Measurements from ENCODE around the gene ADRB2.

ADRB2 gene

DNA sequence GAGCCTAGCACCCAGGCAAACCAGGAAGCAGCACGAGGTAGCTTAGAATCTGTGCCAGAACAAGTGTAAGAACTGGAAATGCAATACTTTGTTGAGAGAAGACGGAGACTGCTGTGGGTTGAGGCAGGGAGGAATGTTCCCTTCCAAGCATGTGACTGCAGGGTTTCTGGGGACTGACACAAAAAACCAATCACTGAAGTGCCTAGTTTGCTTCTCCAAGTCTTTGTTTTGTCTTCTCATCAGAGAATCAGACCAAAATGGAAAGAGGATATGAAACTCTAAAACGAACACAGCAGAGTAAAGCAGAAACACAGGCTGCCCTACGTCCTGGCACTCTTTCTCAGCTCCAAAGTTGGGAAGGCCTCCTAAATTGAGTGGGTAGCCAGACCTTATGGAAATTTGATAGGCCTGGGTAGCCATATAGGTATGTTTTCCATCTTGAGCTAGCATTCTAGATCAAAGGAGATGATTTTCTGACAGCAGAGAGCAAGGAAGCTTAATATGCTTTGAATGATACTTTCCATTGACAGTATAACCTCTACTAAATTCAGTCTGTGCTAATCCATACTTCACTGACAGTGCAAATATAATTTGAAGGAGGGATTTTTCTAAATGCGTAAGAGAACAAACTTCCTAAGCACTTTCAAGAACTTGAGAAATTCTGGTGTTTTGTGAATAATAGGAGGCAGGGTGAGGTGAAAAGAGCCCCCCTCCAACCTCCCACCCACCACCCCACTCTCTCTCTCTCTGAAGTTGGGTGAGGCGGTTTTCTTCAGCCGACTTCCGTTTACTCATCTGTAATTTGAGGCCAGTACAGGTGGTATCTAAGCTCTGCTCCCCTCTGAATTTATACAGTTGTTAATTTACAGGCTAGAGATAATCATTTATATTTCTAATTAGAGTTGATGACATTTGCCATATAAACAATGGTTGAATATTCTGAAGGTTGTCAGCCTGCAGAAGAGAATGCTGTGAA, 5.5 kb downstream of the ADRB2 start:
- H3K9me3 Mint-ChIP-seq: no peaks in the 10 kb centered on the region
- H3K27me3 Mint-ChIP-seq: no peaks in the 10 kb centered on the region
- H3K27ac Mint-ChIP-seq: peak overlapping the region; percentile 3
- no peaks in the 10 kb centered on the region for H3K36me3 Mint-ChIP-seq (ENCODE audit: low read depth)
- no peak for DNase-seq
- H3K4me3 Mint-ChIP-seq: no peak overlapping the region
- H3K4me1 Mint-ChIP-seq (ENCODE audit: low read depth): peaks cover 61% of the 10 kb centered on the region

DNA sequence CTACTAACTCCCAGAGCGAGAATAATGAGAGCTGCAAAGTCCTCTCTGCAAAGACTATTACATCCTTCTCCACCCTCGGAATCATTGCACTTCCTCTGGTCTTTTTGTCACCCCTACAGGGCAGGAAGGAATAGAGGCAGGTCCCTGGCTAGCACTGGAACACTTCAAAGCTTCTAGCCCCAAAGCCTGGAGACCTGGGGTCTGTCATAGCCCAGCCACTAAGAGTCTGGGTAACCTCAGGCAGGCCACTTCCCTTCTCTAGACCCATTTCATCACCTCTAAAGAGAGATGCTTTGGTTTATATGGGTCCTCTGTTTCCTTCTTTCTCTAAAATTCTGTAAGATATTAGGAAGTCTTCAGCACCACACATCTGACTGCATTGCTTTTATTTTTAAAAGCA, 6.7 kb downstream of the ADRB2 start:
- no peaks in the 10 kb centered on the region for H3K9me3 Mint-ChIP-seq
- H3K27ac Mint-ChIP-seq: no peak overlapping the region
- no peak overlapping the region for H3K4me3 Mint-ChIP-seq
- H3K27me3 Mint-ChIP-seq: no peaks in the 10 kb centered on the region
- H3K4me1 Mint-ChIP-seq (ENCODE audit: low read depth): peaks cover 51% of the 10 kb centered on the region
- DNase-seq: no peak
- H3K36me3 Mint-ChIP-seq (ENCODE audit: low read depth): no peaks in the 10 kb centered on the region

DNA sequence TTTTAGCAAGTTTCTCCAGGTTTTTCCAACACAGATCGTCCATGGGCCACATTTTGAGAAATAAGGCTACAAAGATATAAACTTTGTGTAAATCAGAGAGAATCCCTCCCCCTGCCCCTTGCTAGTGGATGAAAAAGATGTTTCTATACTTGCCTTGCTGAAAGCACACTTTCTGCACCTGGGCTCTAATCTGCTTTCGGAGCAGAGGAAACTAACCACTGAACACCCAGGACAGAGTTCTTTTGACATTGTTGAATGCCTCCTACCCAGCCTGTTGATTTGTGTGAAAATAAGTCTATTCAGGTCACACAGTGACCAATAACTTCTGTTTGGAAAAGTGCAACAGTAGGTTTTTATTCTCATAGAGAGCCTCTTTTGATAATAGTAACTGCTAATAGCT, 7.5 kb downstream of the ADRB2 start:
- no peaks in the 10 kb centered on the region for H3K9me3 Mint-ChIP-seq
- H3K27me3 Mint-ChIP-seq: no peaks in the 10 kb centered on the region
- no peak for DNase-seq
- H3K27ac Mint-ChIP-seq: no peak overlapping the region
- no peak overlapping the region for H3K4me3 Mint-ChIP-seq
- no peaks in the 10 kb centered on the region for H3K36me3 Mint-ChIP-seq (ENCODE audit: low read depth)
- peaks cover 44% of the 10 kb centered on the region for H3K4me1 Mint-ChIP-seq (ENCODE audit: low read depth)

DNA sequence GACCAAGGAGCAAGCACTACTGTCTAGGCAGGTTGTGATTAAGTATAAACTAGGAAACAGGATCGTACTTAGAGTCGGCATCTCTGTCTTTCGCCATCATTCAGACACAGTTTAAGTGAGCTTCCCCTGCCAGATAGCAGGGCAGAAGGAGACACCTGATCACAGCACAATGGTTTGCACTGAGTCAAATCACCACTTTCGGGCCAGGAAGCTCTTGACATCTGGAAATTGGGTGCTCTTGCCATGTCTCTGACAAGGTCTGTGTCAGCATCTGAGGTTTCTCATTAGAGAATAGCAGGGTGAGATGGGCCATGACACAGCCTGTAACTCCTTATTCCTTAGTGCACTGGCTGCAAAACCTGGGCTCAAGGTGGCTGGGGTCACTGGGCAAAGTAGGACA, 8.3 kb downstream of the ADRB2 start:
- H3K4me3 Mint-ChIP-seq: no peak overlapping the region
- H3K9me3 Mint-ChIP-seq: no peaks in the 10 kb centered on the region
- H3K27ac Mint-ChIP-seq: no peak overlapping the region
- DNase-seq: no peak
- H3K4me1 Mint-ChIP-seq (ENCODE audit: low read depth): peaks cover 43% of the 10 kb centered on the region
- H3K27me3 Mint-ChIP-seq: no peaks in the 10 kb centered on the region
- H3K36me3 Mint-ChIP-seq (ENCODE audit: low read depth): no peaks in the 10 kb centered on the region

DNA sequence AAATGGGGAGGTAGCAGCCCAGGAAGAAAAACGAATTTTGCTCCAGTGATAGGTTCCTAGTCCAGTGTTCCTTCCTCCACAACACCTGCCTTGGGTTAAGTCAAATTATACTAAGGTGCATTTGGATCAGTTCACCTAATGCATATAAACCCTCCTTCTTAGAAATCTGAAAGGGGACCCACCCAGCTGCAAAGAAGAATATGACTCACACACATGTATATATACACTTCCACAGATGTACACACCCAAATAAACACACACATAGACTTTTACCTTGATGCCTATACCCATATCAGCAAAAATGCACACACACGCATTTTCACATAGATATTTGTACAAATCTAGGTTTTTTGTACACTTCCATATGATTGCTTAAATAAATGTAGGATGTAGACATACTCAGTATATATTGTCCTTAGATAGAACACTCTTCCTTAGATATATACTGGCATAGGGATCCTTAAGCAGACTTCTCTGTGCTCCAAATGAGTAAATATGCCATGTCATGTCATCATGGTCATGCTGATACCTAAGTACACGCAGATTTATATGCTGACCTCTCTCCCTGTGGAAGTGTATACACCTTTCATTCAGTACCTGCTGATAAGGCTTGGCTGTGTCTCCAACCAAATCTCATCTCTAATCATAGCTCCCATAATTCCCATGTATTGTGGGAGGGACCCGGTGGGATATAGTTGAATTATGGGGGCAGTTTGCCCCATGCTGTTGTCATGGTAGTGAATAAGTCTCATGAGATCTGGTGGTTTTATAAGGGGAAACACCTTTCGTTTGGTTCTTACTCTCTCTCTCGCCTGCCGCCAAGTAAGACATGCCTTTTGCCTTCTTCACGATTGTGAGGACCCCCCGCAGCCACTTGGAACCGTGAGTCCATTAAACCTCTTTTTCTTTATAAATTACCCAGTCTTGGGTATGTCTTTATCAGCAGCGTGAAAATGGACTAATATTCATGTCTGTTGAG, 10.2 kb downstream of the ADRB2 start:
- Mint-ChIP-seq H3K36me3 (ENCODE audit: low read depth) (no peaks in the 10 kb centered on the region), H3K27ac (no peak overlapping the region), H3K4me3 (no peak overlapping the region), H3K4me1 (ENCODE audit: low read depth) (peaks cover 41% of the 10 kb centered on the region), H3K9me3 (no peaks in the 10 kb centered on the region), H3K27me3 (no peaks in the 10 kb centered on the region)
- DNase-seq: no peak

DNA sequence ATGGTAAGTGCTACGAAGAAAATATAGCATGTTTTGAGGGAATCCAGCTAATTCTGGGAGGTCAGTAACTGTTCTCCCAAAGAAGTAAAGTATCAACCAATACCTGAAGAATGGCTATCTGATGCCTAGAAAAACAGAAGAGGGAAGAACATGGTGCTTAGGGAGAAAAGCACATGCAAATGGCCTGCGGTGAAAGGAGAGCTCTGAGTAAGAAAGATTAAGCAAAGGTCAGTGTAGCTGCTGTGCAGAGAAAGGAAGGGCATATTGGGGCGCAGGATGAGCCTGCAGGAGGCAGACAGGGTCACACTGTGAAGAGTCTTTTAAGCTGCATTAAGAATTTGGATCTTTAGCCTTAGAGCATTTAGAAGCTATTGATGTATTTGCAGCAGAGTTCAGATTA, 11.0 kb downstream of the ADRB2 start:
- H3K4me3 Mint-ChIP-seq: no peak overlapping the region
- H3K36me3 Mint-ChIP-seq (ENCODE audit: low read depth): no peaks in the 10 kb centered on the region
- H3K27ac Mint-ChIP-seq: no peak overlapping the region
- no peak for DNase-seq
- no peaks in the 10 kb centered on the region for H3K9me3 Mint-ChIP-seq
- peaks cover 36% of the 10 kb centered on the region for H3K4me1 Mint-ChIP-seq (ENCODE audit: low read depth)
- no peaks in the 10 kb centered on the region for H3K27me3 Mint-ChIP-seq

DNA sequence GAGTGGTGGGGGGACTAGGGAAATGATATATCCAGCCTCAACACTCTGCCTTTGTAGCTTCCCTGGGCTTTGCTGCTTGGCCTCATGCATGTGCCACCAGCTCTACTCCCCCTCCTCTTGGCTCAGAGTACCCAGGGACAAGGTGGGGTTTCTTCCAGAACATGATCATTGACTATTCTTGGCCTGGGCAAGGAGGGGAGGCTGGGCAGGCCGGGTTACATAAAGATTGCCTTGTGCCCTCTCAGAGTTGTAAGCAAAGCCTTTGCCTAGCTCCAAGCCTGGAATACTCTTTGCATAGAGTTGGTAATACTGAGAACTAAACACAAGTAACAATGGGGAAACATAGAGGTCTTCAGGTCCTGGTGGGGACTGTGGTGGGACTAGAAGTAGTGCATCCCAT, 11.9 kb downstream of the ADRB2 start:
- H3K36me3 Mint-ChIP-seq (ENCODE audit: low read depth): no peaks in the 10 kb centered on the region
- H3K27ac Mint-ChIP-seq: no peak overlapping the region
- no peaks in the 10 kb centered on the region for H3K27me3 Mint-ChIP-seq
- DNase-seq: no peak
- peaks cover 29% of the 10 kb centered on the region for H3K4me1 Mint-ChIP-seq (ENCODE audit: low read depth)
- H3K9me3 Mint-ChIP-seq: no peaks in the 10 kb centered on the region
- H3K4me3 Mint-ChIP-seq: no peak overlapping the region

DNA sequence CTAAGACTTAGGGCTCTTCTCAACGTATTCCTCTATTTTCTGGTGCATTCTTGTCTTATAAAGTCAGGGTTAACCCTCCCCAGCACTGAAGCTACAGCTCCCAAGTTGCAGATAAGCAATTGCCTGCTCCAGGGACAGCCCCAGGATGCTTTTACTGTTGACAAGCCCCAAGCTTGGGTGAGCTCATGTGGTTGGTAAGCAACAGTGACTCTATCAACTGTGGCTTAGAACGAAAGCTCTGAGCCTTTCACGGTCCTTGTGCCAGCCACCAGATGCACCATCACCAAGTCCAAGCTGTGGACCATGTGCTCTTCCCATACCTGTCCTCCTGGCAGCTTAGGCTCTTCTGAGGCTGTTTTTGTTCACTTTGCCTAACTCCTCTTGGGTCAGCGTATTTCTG, 13.5 kb downstream of the ADRB2 start:
- Mint-ChIP-seq H3K27me3 (no peaks in the 10 kb centered on the region), H3K4me3 (no peak overlapping the region), H3K36me3 (ENCODE audit: low read depth) (no peaks in the 10 kb centered on the region), H3K27ac (no peak overlapping the region), H3K4me1 (ENCODE audit: low read depth) (peaks cover 24% of the 10 kb centered on the region), H3K9me3 (no peaks in the 10 kb centered on the region)
- DNase-seq: no peak

DNA sequence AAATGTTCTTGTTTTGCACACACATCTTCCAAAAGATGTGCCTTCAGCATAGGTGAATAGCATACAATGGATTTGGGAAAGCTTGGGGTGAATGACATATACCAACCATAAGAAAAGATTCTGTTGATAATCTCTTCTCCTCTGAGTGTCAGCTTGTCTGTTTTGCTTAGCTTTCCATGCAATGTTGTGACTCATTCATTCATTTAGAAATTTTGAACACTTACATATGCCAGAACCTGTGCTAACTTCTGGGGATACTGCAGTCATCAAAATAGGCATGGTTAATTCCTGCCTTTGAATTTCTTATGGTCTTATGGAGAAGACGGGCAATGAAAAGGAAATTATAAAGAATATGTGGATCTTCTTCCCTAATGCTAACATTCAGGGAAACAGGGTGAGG, 14.1 kb downstream of the ADRB2 start:
- Mint-ChIP-seq H3K36me3 (ENCODE audit: low read depth) (no peaks in the 10 kb centered on the region), H3K4me1 (ENCODE audit: low read depth) (peaks cover 27% of the 10 kb centered on the region), H3K27me3 (no peaks in the 10 kb centered on the region), H3K9me3 (no peaks in the 10 kb centered on the region), H3K27ac (no peak overlapping the region), H3K4me3 (no peak overlapping the region)
- no peak for DNase-seq

DNA sequence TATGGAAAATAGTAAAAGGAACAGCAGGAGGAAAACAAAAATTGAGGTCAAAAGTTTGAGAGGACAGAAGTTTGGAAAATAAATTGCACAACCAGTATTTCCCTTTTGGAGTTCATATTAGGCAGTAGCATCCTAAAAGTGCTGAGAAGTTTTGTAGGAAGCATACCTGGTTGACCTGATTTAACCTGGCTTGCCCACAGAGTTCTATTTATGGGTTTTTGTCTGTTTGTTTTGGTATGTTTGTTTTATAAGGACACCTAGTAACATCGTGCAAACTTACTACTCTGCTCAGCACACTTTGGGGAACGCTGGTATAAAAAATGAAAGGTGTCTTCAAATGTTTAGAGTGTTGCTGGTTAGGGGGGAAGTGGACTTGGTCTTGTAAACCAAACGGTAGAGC, 15.1 kb downstream of the ADRB2 start:
- Mint-ChIP-seq H3K4me1 (ENCODE audit: low read depth) (peaks cover 31% of the 10 kb centered on the region), H3K4me3 (no peak overlapping the region), H3K9me3 (no peaks in the 10 kb centered on the region), H3K27ac (no peak overlapping the region), H3K36me3 (ENCODE audit: low read depth) (no peaks in the 10 kb centered on the region), H3K27me3 (no peaks in the 10 kb centered on the region)
- no peak for DNase-seq

DNA sequence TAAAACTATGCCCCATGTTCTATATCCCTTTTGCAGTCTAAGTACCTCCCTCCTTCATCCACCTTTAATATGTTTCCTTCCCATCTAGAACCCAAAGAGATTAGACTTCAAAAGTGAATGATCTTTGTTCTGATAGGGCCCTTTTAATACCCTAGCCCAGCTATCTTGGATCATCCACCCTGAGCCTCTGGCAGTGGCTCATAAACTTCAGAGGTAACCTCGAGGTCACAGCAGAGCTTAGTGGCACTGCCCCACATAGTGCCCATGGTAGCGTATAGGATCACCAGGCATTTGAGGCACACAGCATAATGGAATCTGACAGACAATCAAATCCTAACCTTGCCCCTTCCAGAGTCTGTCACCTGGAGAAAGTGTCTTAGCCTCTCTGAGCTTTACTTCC, 15.8 kb downstream of the ADRB2 start:
- no peaks in the 10 kb centered on the region for H3K9me3 Mint-ChIP-seq

DNA sequence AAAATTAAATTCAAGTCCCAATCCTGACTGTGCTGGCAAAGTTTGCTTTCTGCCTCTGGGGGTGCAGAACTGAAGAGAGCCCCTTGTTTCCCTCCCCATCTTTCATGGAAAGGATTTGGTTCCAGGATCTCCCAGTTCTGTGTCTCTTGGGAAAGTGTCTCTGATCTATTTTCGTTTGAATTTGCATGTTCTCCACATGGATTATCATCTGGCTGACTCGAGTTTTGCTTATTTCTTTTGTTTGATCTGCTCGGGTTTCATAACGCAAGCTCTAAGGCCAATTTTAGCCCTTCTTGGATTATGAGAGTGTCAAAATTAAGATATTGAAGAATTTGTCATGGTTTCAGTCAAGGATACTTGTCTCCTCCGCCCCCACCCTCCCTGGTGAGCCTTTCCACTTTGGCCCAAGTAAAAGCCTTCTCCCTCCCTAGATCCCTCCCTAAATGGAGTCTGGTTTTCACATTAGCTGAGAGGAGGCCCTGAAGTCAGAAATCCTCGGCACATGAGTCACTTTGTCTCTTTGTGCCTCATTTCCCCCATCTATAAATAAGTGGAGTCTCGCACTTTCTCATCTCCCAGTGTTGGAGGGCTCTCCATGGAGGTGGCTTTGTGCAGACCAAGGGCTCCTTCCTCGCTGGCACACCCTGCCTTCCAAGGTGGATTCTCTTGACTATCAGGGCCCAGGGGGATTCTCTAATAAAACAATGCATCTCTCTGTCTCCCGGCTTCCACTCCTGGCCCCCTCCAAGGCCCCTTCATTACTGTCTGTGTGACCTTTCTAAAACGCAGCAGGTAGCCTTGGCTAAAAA, 17.3 kb downstream of the ADRB2 start:
- DNase-seq: no peak
- peaks cover 43% of the 10 kb centered on the region for H3K4me1 Mint-ChIP-seq (ENCODE audit: low read depth)
- H3K36me3 Mint-ChIP-seq (ENCODE audit: low read depth): no peaks in the 10 kb centered on the region
- H3K27me3 Mint-ChIP-seq: no peaks in the 10 kb centered on the region
- no peak overlapping the region for H3K27ac Mint-ChIP-seq
- H3K4me3 Mint-ChIP-seq: no peak overlapping the region
- H3K9me3 Mint-ChIP-seq: no peaks in the 10 kb centered on the region

More for the DNA sequence above, 15.8 kb downstream of the ADRB2 start:
- DNase-seq: no peak
- Mint-ChIP-seq H3K4me3 (no peak overlapping the region), H3K36me3 (ENCODE audit: low read depth) (no peaks in the 10 kb centered on the region), H3K4me1 (ENCODE audit: low read depth) (peaks cover 34% of the 10 kb centered on the region), H3K27me3 (no peaks in the 10 kb centered on the region), H3K27ac (no peak overlapping the region)

DNA sequence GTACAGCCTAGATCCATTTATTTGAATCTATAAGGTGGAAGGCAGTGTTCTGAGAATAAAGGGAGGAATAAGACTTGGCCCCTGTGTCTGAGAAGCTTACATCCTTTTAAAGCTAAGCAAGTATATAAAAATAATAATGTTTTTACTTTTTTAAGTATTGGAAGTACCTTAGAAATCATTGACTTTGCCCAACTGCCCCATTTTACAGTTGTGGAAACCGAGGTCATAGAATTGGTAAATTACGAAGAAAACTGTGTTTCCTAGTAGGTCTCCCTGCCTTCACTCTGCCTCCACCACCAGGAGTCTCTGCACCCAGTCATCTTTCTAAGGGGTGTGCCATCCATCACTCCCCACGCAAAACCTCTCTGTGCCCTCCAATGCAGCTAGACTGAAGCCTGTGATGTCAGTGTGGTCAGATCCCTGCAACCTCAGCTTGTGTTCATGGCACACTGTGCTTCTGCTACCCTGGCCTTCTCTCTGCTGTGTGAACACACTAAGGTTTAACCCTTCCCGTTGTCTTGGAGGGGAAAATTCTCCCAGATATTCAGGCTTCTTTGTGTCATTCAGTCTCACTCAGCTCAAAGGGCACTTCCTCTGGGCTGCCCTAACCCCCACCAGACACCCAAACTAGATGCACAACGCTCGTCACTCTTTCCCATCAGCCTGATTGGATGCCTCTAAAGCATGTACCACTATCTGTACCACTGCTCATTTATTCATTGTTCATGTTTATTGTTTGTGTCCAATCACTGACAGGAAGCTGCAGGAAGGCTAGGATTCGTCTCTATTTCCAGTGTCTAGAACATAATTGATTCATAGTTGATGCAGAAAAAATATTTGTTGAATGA, 18.2 kb downstream of the ADRB2 start:
- Mint-ChIP-seq H3K27ac (peak overlapping the region; percentile 2), H3K4me3 (no peak overlapping the region), H3K4me1 (ENCODE audit: low read depth) (peaks cover 49% of the 10 kb centered on the region), H3K27me3 (no peaks in the 10 kb centered on the region), H3K36me3 (ENCODE audit: low read depth) (no peaks in the 10 kb centered on the region), H3K9me3 (no peaks in the 10 kb centered on the region)
- DNase-seq: no peak

All from activated T-cell treated with anti-CD3 and anti-CD28 coated beads, Interleukin-2, amount 50 U/mL, for 24 hours (primary cell).